Activated CD8-positive, alpha-beta memory T cell treated with anti-CD3 and anti-CD28 coated beads, Interleukin-2, amount 50 U/mL, for 1 hour (primary cell): ENCODE results near the gene RSAD2.
"Not testable (repeated sequence)": the region's sequence is repeated elsewhere in the genome, so short reads cannot be mapped to it uniquely, and the experiment has no call there.

ENCODE experiments used
- DNase-seq: peaks from one replicate; pipeline ENCODE4 v3.0.0-alpha.2; 2020; ENCODE audit errors: extremely low read depth

The RSAD2 gene

GRCh38 chr2:6926071-6926732 is 48.6 kb downstream of the RSAD2 start:
- DNase-seq = no peak

- DNase-seq = no peak
Measured at GRCh38 chr2:6927186-6927585, 49.6 kb downstream of the RSAD2 start.

GRCh38 chr2:6927753-6928152 is 50.2 kb downstream of the RSAD2 start:
- DNase-seq = no peak

GRCh38 chr2:6928452-6928851 is 50.9 kb downstream of the RSAD2 start:
- no peak for DNase-seq

- DNase-seq = no peak
Measured at GRCh38 chr2:6929196-6929819, 51.7 kb downstream of the RSAD2 start.

GRCh38 chr2:6930923-6931647 is 53.5 kb downstream of the RSAD2 start:
- no peak for DNase-seq

- DNase-seq = no peak
Measured at GRCh38 chr2:6931753-6932152, 54.2 kb downstream of the RSAD2 start.

GRCh38 chr2:6932206-6932605 is 54.6 kb downstream of the RSAD2 start:
- DNase-seq = no peak

- no peak for DNase-seq
Measured at GRCh38 chr2:6932828-6933227, 55.3 kb downstream of the RSAD2 start.

- DNase-seq = no peak
Measured at GRCh38 chr2:6933911-6934310, 56.3 kb downstream of the RSAD2 start.

GRCh38 chr2:6934345-6934744 is 56.8 kb downstream of the RSAD2 start:
- no peak for DNase-seq

- DNase-seq = no peak
Measured at GRCh38 chr2:6934758-6935651, 57.4 kb downstream of the RSAD2 start.

GRCh38 chr2:6935652-6936020 is 58.1 kb downstream of the RSAD2 start:
- not testable (repeated sequence) for DNase-seq

GRCh38 chr2:6937157-6937556 is 59.6 kb downstream of the RSAD2 start:
- no peak for DNase-seq

- DNase-seq = no peak
Measured at GRCh38 chr2:6937582-6937981, 60.0 kb downstream of the RSAD2 start.

GRCh38 chr2:6939071-6939470 is 61.5 kb downstream of the RSAD2 start:
- DNase-seq = no peak

GRCh38 chr2:6940820-6941219 is 63.2 kb downstream of the RSAD2 start:
- DNase-seq = no peak

- no peak for DNase-seq
Measured at GRCh38 chr2:6941299-6942046, 63.9 kb downstream of the RSAD2 start.

GRCh38 chr2:6942848-6943247 is 65.3 kb downstream of the RSAD2 start:
- no peak for DNase-seq

GRCh38 chr2:6943523-6943922 is 65.9 kb downstream of the RSAD2 start:
- no peak for DNase-seq

GRCh38 chr2:6943971-6944370 is 66.4 kb downstream of the RSAD2 start:
- DNase-seq = no peak
